Ishikawa (cell line): ENCODE results near the gene CCDC9B.

Experiments used
- CEBPB ChIP-seq: IDR thresholded peaks from 2 replicates; pipeline ENCODE4 v1.6.1; 2012
- CREB1 ChIP-seq: IDR thresholded peaks from 2 replicates; pipeline ENCODE4 v1.6.1; 2012; ENCODE audit warnings: low read depth
- EGR1 ChIP-seq: IDR thresholded peaks from 2 replicates; pipeline ENCODE4 v1.6.1; 2012
- EP300 ChIP-seq: IDR thresholded peaks from 2 replicates; pipeline ENCODE4 v1.6.1; 2012; ENCODE audit warnings: borderline replicate concordance
- FOXM1 ChIP-seq: IDR thresholded peaks from 2 replicates; pipeline ENCODE4 v1.6.1; 2012; ENCODE audit warnings: low read depth, borderline replicate concordance
- NFIC ChIP-seq: IDR thresholded peaks from 2 replicates; pipeline ENCODE4 v1.6.1; 2012
- RAD21 ChIP-seq: IDR thresholded peaks from 2 replicates; pipeline ENCODE4 v1.6.1; 2012; ENCODE audit warnings: low read depth
- TAF1 ChIP-seq: IDR thresholded peaks from 2 replicates; pipeline ENCODE4 v1.6.1; 2012; ENCODE audit warnings: low read depth, mild to moderate bottlenecking
- TCF12 ChIP-seq: IDR thresholded peaks from 2 replicates; pipeline ENCODE4 v1.6.1; 2012; ENCODE audit warnings: low read depth
- TEAD4 ChIP-seq: IDR thresholded peaks from 2 replicates; pipeline ENCODE4 v1.6.1; 2012
- YY1 ChIP-seq: IDR thresholded peaks from 2 replicates; pipeline ENCODE4 v1.6.1; 2012; ENCODE audit warnings: low read depth
- ZBTB7A ChIP-seq: IDR thresholded peaks from 2 replicates; pipeline ENCODE4 v1.6.1; 2012; ENCODE audit warnings: low read depth
- TF ChIP-seq, protein P1 (sequence below): IDR thresholded peaks from 2 replicates; pipeline ENCODE4 v1.6.1; 2012
- TF ChIP-seq, protein P2 (sequence below): IDR thresholded peaks from 2 replicates; pipeline ENCODE4 v1.6.1; 2012; ENCODE audit warnings: low read depth, mild to moderate bottlenecking
- TF ChIP-seq, protein P3 (sequence below): IDR thresholded peaks from 2 replicates; pipeline ENCODE4 v1.6.1; 2012

The CCDC9B gene

DNA sequence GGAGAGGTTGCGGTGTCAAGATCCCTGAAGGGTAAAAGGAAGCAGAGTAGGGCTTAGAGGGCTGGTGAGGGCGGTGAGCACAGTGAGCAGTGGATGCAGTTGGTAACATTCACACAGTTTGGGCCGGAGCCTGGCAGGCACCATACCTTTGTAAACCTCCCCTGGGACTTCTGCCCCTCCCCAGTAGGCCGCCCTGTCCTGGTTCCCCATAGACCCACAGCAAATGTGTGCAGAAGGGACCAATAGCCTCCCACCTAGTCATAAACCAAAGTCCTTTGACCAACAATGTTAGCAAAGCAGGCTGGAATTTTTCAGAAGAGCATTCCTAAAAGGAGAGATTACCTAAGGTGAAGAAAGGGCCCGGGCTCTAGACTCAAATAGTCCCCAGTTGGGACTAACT, 8.4 kb upstream of the CCDC9B start:
- TF ChIP-seq YY1 (no peak), ZBTB7A (no peak)

DNA sequence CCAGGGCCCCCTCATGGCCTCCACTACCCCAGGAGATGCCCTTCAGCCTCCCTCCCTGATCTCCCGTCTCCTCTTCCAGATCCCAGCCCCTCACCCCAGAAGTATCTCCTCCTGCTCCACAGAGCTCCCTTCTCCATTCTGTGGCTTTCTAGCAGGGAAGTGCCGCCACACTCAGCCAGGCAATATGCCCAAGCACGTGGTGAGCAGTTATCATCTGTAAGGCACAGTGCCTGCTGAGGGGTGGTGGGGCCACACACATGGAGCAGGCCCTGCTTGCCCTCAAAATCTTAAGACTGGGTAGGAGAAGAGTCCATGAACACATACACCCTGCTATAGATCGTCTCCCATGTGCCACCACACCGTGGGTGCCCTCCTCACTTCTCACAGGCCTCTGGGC, 7.7 kb upstream of the CCDC9B start:
- TF ChIP-seq CEBPB, result no peak
- TF ChIP-seq TAF1, result no peak
- no peak for TF ChIP-seq CREB1
- no peak for TF ChIP-seq RAD21
- TF ChIP-seq, protein P1, sequence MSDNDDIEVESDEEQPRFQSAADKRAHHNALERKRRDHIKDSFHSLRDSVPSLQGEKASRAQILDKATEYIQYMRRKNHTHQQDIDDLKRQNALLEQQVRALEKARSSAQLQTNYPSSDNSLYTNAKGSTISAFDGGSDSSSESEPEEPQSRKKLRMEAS, result no peak
- TF ChIP-seq NFIC, result no peak
- TF ChIP-seq, protein P2, sequence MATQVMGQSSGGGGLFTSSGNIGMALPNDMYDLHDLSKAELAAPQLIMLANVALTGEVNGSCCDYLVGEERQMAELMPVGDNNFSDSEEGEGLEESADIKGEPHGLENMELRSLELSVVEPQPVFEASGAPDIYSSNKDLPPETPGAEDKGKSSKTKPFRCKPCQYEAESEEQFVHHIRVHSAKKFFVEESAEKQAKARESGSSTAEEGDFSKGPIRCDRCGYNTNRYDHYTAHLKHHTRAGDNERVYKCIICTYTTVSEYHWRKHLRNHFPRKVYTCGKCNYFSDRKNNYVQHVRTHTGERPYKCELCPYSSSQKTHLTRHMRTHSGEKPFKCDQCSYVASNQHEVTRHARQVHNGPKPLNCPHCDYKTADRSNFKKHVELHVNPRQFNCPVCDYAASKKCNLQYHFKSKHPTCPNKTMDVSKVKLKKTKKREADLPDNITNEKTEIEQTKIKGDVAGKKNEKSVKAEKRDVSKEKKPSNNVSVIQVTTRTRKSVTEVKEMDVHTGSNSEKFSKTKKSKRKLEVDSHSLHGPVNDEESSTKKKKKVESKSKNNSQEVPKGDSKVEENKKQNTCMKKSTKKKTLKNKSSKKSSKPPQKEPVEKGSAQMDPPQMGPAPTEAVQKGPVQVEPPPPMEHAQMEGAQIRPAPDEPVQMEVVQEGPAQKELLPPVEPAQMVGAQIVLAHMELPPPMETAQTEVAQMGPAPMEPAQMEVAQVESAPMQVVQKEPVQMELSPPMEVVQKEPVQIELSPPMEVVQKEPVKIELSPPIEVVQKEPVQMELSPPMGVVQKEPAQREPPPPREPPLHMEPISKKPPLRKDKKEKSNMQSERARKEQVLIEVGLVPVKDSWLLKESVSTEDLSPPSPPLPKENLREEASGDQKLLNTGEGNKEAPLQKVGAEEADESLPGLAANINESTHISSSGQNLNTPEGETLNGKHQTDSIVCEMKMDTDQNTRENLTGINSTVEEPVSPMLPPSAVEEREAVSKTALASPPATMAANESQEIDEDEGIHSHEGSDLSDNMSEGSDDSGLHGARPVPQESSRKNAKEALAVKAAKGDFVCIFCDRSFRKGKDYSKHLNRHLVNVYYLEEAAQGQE, result no peak
- TF ChIP-seq TEAD4, result no peak
- no peak for TF ChIP-seq FOXM1
- TF ChIP-seq EGR1, result no peak
- no peak for TF ChIP-seq YY1
- TF ChIP-seq TCF12, result no peak
- TF ChIP-seq EP300, result no peak
- TF ChIP-seq, protein P3, sequence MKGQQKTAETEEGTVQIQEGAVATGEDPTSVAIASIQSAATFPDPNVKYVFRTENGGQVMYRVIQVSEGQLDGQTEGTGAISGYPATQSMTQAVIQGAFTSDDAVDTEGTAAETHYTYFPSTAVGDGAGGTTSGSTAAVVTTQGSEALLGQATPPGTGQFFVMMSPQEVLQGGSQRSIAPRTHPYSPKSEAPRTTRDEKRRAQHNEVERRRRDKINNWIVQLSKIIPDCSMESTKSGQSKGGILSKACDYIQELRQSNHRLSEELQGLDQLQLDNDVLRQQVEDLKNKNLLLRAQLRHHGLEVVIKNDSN, result no peak
- TF ChIP-seq ZBTB7A, result no peak

DNA sequence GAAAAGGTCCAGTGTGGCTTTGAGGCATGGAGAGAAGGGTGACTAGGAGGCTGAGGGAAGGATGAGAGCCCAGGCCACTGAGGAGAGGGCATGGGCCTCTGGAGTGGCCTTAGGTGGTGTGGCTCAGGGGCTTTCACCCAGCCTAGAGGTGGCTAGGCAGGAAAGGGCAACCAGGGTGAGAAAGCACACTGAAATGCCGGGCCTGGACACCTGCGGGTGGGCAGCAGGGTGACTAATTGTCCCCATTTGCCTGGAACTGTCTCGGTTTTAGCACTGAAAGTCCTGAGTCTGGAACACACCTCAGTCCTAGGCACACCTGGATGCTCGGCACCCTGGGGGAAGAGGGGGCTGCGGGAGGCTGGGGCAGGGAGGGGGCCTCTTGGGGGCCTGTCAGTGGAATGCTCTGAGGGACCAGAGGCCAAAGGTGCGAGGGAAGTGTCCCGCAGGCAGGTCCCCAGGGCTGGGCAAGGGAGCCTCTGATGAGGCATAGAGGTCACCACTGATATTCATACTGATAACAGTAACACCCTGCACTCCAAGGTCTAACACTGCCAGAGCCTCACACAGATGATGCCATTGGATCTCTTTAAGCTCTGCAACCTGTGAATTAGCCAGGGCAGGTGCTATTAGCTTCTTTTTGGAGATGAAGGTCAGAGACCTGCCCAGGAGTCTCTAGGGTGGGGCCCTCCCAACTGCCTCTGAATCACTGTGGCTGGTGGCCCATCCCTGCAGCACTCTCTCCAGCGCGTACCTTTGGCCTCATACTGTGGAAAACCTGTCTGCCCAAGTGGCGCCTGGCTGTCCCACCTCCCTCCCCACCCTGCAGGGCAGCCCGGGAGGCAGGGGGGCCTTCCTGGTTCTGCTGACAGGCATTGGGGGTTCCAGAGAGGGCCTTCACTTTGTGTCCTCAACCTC, 7.1 kb upstream of the CCDC9B start:
- TF ChIP-seq EGR1 (no peak), TAF1 (no peak), ZBTB7A (no peak), NFIC (no peak), CREB1 (no peak)
- TF ChIP-seq, protein P2, result no peak

DNA sequence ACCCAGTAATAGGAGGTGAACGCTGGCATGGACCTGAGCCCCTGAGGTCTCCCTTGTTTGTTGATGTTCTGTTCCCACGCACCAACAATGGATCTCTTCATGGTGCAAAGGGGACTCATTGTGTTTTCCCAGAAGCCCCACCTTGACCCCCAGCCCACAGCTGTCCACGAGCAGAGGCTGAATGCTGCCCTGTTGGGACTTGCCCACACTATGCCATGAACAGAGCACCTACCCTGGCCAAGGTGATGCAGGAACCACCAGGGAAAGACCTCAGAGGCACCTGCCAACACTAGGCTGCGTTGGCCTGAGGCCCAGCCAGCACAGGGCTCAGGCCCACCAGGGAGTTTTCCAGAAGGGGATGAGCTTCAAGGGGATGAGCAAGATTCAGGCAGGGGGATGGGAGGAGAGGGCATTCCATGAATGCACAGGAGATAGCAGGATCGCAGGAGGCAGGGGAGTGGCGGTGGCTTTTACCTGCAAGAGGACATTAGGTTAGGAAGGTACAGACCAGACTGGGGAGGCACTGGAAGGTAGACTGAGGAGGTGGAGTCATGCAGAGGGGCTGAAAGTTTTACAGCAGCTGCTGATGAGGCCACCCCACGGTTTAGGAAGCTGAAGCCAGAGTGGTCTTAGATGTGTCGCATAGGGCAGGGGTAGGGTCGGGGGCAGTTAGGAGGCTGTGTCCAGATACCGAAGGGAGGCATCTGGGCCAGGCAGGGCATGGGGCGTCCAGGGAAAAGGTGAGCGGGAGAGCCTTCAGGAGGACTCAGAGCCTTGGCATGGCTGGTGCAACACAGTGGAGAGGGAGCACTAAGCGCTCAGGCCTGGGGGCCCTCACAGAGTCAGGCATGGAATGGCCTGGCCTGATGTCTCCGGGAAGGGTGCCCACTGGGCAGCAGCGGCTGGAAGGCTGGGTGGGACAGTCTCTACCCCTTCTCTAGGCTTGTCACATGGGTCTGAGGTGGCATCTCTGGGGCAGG, 6.1 kb upstream of the CCDC9B start:
- TF ChIP-seq RAD21 (no peak), EP300 (no peak), FOXM1 (no peak), TEAD4 (no peak), TCF12 (no peak), YY1 (no peak)
- TF ChIP-seq, protein P3, result no peak

DNA sequence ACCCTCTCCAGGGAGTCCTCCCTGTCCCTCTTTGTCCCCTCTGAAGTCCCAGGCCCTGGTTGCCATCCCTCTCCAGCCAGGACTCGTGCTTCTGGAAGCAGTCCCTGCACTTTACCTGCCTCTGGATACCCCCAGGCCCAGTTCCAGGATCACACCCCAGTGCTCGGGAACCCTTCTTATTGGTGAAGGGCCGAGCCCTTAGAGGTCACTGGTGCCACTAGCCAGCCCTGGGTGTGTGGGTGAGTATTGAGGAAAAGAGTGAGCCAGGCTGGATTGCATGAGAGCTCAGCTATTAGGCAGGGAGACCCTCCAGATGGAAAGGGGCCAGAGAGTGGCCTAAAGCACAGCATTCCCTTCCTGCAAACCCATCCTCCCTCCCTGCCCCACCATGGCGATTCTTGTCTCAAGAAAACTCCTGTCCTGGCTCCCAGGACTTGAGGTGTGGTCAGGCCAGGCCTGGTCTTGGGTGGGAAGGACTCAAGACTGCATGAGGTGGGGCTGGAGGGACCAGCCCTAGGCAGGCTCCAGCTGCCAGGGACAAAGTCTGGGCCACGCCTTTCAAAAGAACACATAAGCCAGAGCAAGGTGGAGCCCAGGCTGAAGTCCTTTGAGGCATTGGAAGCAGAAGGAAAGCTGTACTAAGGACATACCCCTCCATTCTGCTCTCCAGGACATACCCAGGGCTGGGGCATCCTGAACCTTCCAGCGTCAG, 5.3 kb upstream of the CCDC9B start:
- TF ChIP-seq, protein P1, result no peak
- TF ChIP-seq NFIC (no peak), EGR1 (no peak), TAF1 (no peak), RAD21 (no peak), TCF12 (no peak), CREB1 (no peak), CEBPB (no peak)
- TF ChIP-seq, protein P3, result no peak
- TF ChIP-seq, protein P2, result no peak
